ENCODE data around the gene CBFA2T2. TPM values are rescaled to one million over a fixed set of nuclear protein-coding genes. Genes with fewer than 3 reads are reported as not detected.

The CBFA2T2 gene
- total and polyA plus RNA-seq, 2 of the 4 experiments (the other 2 are of a cell fraction): 3.8 to 6.2 TPM

DNA sequence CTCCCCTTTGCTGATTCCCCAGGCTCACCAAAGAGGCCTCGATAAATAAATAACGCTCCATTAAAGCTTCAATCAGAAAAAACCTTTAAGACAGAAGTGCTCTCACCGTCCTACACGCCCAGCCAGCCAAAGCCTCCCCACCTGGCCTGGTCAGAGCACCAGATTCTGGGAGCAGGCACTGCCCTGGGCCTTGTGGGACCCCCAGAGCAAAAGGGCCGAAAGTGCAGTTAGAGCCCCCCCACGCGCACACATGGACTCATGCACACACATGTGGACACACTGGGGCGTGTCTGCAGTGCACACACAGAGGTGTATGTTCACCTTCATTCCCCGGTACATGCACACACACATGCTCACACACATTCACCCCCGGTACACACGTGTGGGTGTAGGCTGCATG, 186.2 kb downstream of the CBFA2T2 start:
- Histone ChIP-seq H3K56ac (ENCODE audit: extremely low read depth, insufficient read depth, low read length) (no peak overlapping the region), H3K23ac (ENCODE audit: low read depth, low read length) (no peak overlapping the region), H3K18ac (ENCODE audit: low read depth, low read length) (no peak overlapping the region), H3K9me1 (ENCODE audit: insufficient read depth, low read length) (peaks cover 28% of the 10 kb centered on the region), H3K14ac (replicated peaks; ENCODE audit: low read depth, low read length) (no peak overlapping the region), H3K9me3 (ENCODE audit: control insufficient read depth, insufficient read depth, low read length) (no peaks in the 10 kb centered on the region), H3K36me3 (ENCODE audit: control insufficient read depth, insufficient read depth, low read length) (peaks cover 1% of the 10 kb centered on the region; the same call in 1 of the 2 replicates), H2AK5ac (ENCODE audit: low read depth, low read length) (no peak overlapping the region), H3K4ac (ENCODE audit: low read depth, low read length) (no peak overlapping the region), H2BK15ac (ENCODE audit: low read depth, low read length) (no peak overlapping the region), H3K4me3 (ENCODE audit: insufficient read depth, low read depth, low read length) (no peak overlapping the region), H3K79me1 (ENCODE audit: low read depth in 1 of 2, low read length in 2 of 2) (peaks cover 8 to 57% of the 10 kb centered on the region in 2 experiments; a peak in 3 of 4 replicates), H2BK5ac (ENCODE audit: low read depth, low read length, poor library complexity, severe bottlenecking) (no peak overlapping the region), H3K4me2 (ENCODE audit: low read depth, low read length) (no peak overlapping the region), H4K20me1 (ENCODE audit: insufficient read depth, low read length) (peaks cover 31% of the 10 kb centered on the region), H3K9ac (ENCODE audit: low read depth, low read length) (no peak overlapping the region), H4K8ac (ENCODE audit: low read depth in 2 of 2, low read length in 2 of 2) (no peak overlapping the region), H4K91ac (ENCODE audit: insufficient read depth, low read depth, low read length) (no peak overlapping the region), H3K27me3 (ENCODE audit: control insufficient read depth, insufficient read depth, low read length) (no peaks in the 10 kb centered on the region), H2BK20ac (ENCODE audit: low read depth, low read length) (no peak overlapping the region), H2AK9ac (replicated peaks; ENCODE audit: low read depth, low read length, poor library complexity) (no peak overlapping the region), H2AFZ (replicated peaks; ENCODE audit: low read length, poor library complexity) (no peak overlapping the region), H3K27ac (ENCODE audit: insufficient read depth, low read length) (no peak overlapping the region), H3K4me1 (ENCODE audit: control insufficient read depth, insufficient read depth, low read length) (peaks cover 29% of the 10 kb centered on the region), H2BK120ac (ENCODE audit: low read depth, low read length) (no peak overlapping the region), H4K5ac (ENCODE audit: low read depth, low read length) (no peak overlapping the region)
- 97% methylated on average over 4 of the region's 11 CpGs; no CpG with 5 or more reads in 1 of the 2 experiments for WGBS, 2 experiments (ENCODE audit: extremely low coverage in 2 of 2, insufficient read length in 1 of 2)
- dilution Hi-C loops (cut with HindIII; ENCODE audit: low sequenced_read_pairs, unreplicated experiment) (no loop called here), in situ Hi-C loops (cut with MboI; ENCODE audit: low sequenced_read_pairs) (no loop called here), intact Hi-C loops (cut with micrococcal nuclease) (no loop called here)
- ChIA-PET POLR2A (ENCODE audit: unreplicated experiment) (no interaction called here), CTCF (interaction anchor here (0.6 kb wide), 1 partner anchor 192 kb away, joined by 4 read pairs; no protein-coding TSS in a partner anchor)
- ATAC-seq (ENCODE audit: low read depth): no peak
- no peak for DNase-seq
- no TSS peak for BruUV-seq (replicated peaks)
- TF ChIP-seq RAD21 (IDR thresholded peaks at IDR 0.05; ENCODE audit: low read length) (no peak), SMC3 (IDR thresholded peaks at IDR 0.05; ENCODE audit: low read depth, low read length) (no peak), NFE2L2 (IDR thresholded peaks at IDR 0.05; ENCODE audit: low read depth, low read length) (no peak), CEBPB (IDR thresholded peaks at IDR 0.05; ENCODE audit: low read depth, low read length) (no peak), CHD1 (IDR thresholded peaks at IDR 0.05; ENCODE audit: low read depth, low read length) (no peak), MAZ (IDR thresholded peaks at IDR 0.05; ENCODE audit: borderline replicate concordance, low read depth, low read length) (no peak), MXI1 (IDR thresholded peaks at IDR 0.05; ENCODE audit: borderline replicate concordance, low read depth, low read length) (no peak), FOS (IDR thresholded peaks at IDR 0.05; ENCODE audit: low read depth, low read length) (no peak), RCOR1 (IDR thresholded peaks at IDR 0.05; ENCODE audit: insufficient replicate concordance, low read length) (no peak), MAFK (IDR thresholded peaks at IDR 0.05; ENCODE audit: low read depth, low read length) (no peak), BHLHE40 (IDR thresholded peaks at IDR 0.05; ENCODE audit: low read depth, low read length) (no peak), POLR2A (IDR thresholded peaks at IDR 0.05; ENCODE audit: low read depth, low read length) (no peak)
- TF ChIP-seq, protein P1, sequence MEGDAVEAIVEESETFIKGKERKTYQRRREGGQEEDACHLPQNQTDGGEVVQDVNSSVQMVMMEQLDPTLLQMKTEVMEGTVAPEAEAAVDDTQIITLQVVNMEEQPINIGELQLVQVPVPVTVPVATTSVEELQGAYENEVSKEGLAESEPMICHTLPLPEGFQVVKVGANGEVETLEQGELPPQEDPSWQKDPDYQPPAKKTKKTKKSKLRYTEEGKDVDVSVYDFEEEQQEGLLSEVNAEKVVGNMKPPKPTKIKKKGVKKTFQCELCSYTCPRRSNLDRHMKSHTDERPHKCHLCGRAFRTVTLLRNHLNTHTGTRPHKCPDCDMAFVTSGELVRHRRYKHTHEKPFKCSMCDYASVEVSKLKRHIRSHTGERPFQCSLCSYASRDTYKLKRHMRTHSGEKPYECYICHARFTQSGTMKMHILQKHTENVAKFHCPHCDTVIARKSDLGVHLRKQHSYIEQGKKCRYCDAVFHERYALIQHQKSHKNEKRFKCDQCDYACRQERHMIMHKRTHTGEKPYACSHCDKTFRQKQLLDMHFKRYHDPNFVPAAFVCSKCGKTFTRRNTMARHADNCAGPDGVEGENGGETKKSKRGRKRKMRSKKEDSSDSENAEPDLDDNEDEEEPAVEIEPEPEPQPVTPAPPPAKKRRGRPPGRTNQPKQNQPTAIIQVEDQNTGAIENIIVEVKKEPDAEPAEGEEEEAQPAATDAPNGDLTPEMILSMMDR (conservative IDR thresholded peaks at IDR 0.05; ENCODE audit: low read depth, low read length): no peak

All from IMR-90 (cell line).